ENCODE results near the gene PAX6.

DNA sequence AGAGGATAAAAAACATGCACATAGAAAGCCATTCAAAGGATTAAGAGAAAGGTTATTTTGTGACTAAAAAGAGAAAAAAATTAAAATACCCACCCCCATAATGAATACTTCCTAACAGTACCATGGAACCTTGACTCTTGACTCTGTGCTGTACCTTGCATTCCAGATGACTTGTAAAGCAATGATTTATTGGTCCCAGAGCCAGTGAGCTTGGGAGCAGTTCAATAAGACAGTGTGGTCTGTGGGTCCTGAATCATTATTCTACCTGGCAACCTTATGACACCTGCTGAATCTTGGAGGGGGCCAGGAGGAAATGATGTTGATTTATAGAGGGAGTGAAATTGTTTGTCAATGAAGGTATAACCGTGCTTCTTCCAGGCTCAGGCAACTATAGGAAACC, 34.2 kb upstream of the PAX6 start:
- no peak for TF ChIP-seq POLR2A (IDR thresholded peaks at IDR 0.05)
- TF ChIP-seq EP300 (IDR thresholded peaks at IDR 0.05) = no peak
- TF ChIP-seq, protein P1, sequence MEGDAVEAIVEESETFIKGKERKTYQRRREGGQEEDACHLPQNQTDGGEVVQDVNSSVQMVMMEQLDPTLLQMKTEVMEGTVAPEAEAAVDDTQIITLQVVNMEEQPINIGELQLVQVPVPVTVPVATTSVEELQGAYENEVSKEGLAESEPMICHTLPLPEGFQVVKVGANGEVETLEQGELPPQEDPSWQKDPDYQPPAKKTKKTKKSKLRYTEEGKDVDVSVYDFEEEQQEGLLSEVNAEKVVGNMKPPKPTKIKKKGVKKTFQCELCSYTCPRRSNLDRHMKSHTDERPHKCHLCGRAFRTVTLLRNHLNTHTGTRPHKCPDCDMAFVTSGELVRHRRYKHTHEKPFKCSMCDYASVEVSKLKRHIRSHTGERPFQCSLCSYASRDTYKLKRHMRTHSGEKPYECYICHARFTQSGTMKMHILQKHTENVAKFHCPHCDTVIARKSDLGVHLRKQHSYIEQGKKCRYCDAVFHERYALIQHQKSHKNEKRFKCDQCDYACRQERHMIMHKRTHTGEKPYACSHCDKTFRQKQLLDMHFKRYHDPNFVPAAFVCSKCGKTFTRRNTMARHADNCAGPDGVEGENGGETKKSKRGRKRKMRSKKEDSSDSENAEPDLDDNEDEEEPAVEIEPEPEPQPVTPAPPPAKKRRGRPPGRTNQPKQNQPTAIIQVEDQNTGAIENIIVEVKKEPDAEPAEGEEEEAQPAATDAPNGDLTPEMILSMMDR (IDR thresholded peaks at IDR 0.05) = no peak
- TF ChIP-seq POLR2AphosphoS5 (IDR thresholded peaks at IDR 0.05) = no peak

Measured in sigmoid colon (tissue), 4 donors.